Measurements from ENCODE around the gene PEX14. TPM values are rescaled to one million over a fixed set of nuclear protein-coding genes. Genes with fewer than 3 reads are reported as not detected.

The PEX14 gene
- total and polyA plus RNA-seq, 9 of the 15 experiments (the other 6 are each of a cell fraction or from before 2014, with no cell fraction given) = 2.6 to 45.7 (median 22.7) TPM

GRCh38 chr1:10459184-10459583 is 15.6 kb upstream of the PEX14 start (continued):
- no peak for TF ChIP-seq RREB1 (CRISPR knock-in tag; IDR thresholded peaks at IDR 0.05)
- no peak for TF ChIP-seq ZNF785 (CRISPR knock-in tag; IDR thresholded peaks at IDR 0.05)
- TF ChIP-seq MYNN (IDR thresholded peaks at IDR 0.05) = no peak
- no peak for TF ChIP-seq MYNN (CRISPR knock-in tag; IDR thresholded peaks at IDR 0.05)
- TF ChIP-seq ZBTB9 (CRISPR knock-in tag; IDR thresholded peaks at IDR 0.05) = no peak
- TF ChIP-seq SREBF2 (CRISPR knock-in tag; IDR thresholded peaks at IDR 0.05) = no peak
- TF ChIP-seq ADNP (tag; IDR thresholded peaks at IDR 0.05) = no peak
- TF ChIP-seq CBX2 (IDR thresholded peaks at IDR 0.05; ENCODE audit: insufficient read depth, low read length, poor library complexity, severe bottlenecking) = no peak
- TF ChIP-seq MTF1 (CRISPR knock-in tag; IDR thresholded peaks at IDR 0.05; ENCODE audit: borderline replicate concordance) = no peak
- no peak for TF ChIP-seq KLF13 (tag; IDR thresholded peaks at IDR 0.05; ENCODE audit: borderline replicate concordance, low read depth)
- TF ChIP-seq ERF (CRISPR knock-in tag; IDR thresholded peaks at IDR 0.05) = no peak
- no peak for TF ChIP-seq ELF1 (tag; IDR thresholded peaks at IDR 0.05)
- TF ChIP-seq TEAD2 (tag; IDR thresholded peaks at IDR 0.05) = 0 out of 2 replicates have a peak, but pooled peaks have one; percentile 3
- peak; percentile 79; the same call in 1 of the 2 replicates for TF ChIP-seq ZNF766 (CRISPR knock-in tag; conservative IDR thresholded peaks at IDR 0.05)
- TF ChIP-seq ZNF76 (CRISPR knock-in tag; IDR thresholded peaks at IDR 0.05; ENCODE audit: borderline replicate concordance) = no peak
- peak; percentile 47 for TF ChIP-seq EP300 (IDR thresholded peaks at IDR 0.05; ENCODE audit: low read length)
- peak; percentile 44; the same call in 1 of the 2 replicates for TF ChIP-seq MYC (IDR thresholded peaks at IDR 0.05; ENCODE audit: low read depth, low read length)
- TF ChIP-seq MYC (CRISPR knock-in tag; IDR thresholded peaks at IDR 0.05; ENCODE audit: borderline replicate concordance, low read depth) = no peak
- peak; percentile 92 for TF ChIP-seq FOSL1 (tag; conservative IDR thresholded peaks at IDR 0.05)
- TF ChIP-seq TAL1 (IDR thresholded peaks at IDR 0.05) = peak; percentile 55
- no peak for TF ChIP-seq SFPQ (IDR thresholded peaks at IDR 0.05; ENCODE audit: low read depth, low read length)
- no peak for TF ChIP-seq ZNF174 (CRISPR knock-in tag; IDR thresholded peaks at IDR 0.05)
